Stimulated activated naive CD8-positive, alpha-beta T cell treated with anti-CD3 and anti-CD28 coated beads, Interleukin-15, Interleukin-2, amounts not matched to agents 100 U/mL and 50 U/mL, for 24 hours (primary cell): ENCODE data around the gene ALG1.
"Not testable (repeated sequence)": the region's sequence is repeated elsewhere in the genome, so short reads cannot be mapped to it uniquely, and the experiment has no call there.

Experiments used
- ATAC-seq: fragments of 150-1000 bp; cut with Tn5 transposase; one replicate; pipeline ENCODE4 v1.10.0; 2021
- DNase-seq: peaks from one replicate; pipeline ENCODE4 v3.0.0; 2021

The ALG1 gene

GRCh38 chr16:5098221-5099159 is 26.8 kb downstream of the ALG1 start:
- ATAC-seq = not testable (repeated sequence)
- peak; percentile 74 for DNase-seq

GRCh38 chr16:5099174-5099573 is 27.5 kb downstream of the ALG1 start:
- not testable (repeated sequence) for ATAC-seq, DNase-seq

- ATAC-seq, DNase-seq: not testable (repeated sequence)
These were observed 31.8 kb downstream of the ALG1 start for GRCh38 chr16:5103296-5104032.

- not testable (repeated sequence) for ATAC-seq, DNase-seq
These were observed 33.4 kb downstream of the ALG1 start for GRCh38 chr16:5105039-5105438.

- ATAC-seq (no peak), DNase-seq (no peak)
These were observed 37.0 kb downstream of the ALG1 start for GRCh38 chr16:5108505-5109158.

- not testable (repeated sequence) for DNase-seq, ATAC-seq
These were observed 39.3 kb downstream of the ALG1 start for GRCh38 chr16:5110933-5111332.

- not testable (repeated sequence) for DNase-seq, ATAC-seq
These were observed 45.2 kb downstream of the ALG1 start for GRCh38 chr16:5116780-5117295.

- peak; percentile 49 for DNase-seq
- not testable (repeated sequence) for ATAC-seq
These were observed 45.9 kb downstream of the ALG1 start for GRCh38 chr16:5117300-5118087.

- not testable (repeated sequence) for ATAC-seq, DNase-seq
These were observed 59.9 kb downstream of the ALG1 start for GRCh38 chr16:5131467-5132004.

- not testable (repeated sequence) for ATAC-seq, DNase-seq
These were observed 61.4 kb downstream of the ALG1 start for GRCh38 chr16:5132915-5133600.

- not testable (repeated sequence) for DNase-seq, ATAC-seq
These were observed 63.3 kb downstream of the ALG1 start for GRCh38 chr16:5134739-5135452.
